ENCODE data around the gene MAEA.

Gene MAEA

DNA sequence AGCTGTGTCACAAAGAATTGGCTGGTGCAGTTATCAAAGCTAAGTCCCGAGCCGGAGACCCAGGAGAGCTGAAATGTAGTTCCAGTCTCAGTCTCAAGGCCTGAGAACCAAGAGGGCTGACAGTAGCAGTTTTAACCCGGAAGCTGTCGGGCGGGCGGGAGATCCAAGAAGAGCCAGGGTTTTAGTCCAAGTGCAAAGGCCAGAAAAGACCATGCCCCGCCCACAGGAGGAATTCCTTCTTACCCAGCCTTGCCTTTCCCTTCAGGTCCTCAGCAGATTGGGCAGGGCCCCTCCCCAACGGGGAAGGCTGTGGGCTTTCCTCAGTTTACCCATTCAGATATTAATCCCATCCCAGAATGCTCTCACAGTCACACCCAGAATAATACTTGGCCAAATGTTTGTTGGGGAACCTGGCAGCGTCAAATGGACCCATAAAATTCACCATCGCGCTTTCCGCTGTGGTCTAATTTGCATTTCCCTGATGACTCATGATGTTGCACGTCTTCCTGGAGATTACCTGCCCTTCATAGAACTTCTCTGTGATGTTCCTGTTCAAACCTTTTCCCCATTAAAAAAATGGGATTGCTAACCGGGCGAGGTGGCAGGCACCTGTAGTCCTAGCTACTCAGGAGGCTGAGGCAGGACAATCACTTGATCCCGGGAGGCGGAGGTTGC lies 16.2 kb downstream of the MAEA start:
- DNase-seq: no peak

DNA sequence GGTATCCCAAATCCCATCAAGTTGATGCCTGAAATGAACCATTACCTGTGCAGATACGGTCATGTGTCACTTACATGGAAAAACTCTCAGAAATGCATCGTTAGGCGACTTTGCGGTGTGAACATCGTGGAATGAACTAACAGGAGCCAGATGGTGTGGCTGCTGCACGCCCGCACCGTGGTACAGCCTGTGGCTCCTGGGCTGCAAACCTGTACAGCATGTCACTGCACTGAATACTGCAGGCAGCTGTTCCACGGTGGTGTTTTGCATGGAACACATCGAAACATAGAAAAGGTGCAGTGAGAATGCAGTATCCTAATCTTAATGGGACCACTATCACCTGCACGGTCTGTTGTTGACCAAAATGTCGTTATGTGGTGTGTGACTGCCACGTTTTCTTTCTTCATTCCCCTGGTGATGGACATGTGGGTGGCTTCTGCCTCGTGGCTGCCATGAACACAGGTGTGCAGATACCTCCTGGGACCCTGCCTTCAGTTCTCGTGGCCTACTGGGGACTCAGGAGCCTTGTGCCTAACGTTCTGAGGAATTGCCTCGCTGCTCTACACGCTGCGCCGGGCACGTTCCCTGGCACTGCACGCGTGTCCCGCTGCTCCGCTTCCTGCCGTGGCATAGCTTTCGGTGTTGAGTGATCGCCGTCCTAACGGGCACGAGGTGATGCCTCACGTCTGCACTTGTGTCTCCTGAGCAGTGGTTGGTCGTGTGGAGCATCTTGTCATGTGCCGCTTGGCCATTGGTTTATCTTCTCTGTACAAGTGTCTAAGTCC lies 18.5 kb downstream of the MAEA start:
- no peak for DNase-seq

DNA sequence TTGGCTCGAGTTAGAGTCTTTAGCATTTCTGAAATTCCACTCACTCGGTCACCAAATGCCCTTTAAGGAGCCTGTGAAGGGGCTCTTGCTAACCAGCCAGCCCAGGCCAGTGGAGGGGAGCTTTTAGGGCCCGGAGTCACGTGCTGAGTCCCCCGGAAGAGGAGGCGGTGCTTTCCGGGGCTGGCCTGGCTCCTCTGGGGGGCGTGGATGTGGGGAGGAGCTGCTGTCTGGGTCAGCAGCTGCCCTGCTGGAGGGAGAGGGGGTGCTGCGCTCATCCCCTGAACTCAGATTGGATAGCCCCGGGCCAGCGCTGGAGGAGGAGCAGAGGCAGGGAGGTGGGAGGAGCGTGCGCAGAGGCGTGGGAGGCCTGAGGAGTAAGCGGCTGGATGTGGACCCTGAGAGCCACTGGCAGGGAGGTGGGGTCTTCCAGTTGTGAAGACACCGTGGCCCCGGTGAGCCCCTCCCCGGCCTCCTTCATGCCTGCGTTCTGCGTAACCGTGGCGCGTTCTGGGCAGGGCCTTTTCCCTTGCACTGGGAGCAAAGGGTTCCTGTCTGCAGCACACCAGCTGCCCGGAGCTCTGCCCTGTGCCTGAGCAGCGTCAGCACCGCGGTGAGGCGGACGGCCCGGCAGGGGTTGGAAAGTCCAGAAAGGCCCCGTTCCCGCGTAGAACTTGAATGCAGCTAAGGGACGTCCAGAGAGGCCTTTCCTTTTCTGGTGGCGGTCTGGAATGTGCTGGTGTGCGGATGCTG lies 19.7 kb downstream of the MAEA start:
- no peak for DNase-seq

DNA sequence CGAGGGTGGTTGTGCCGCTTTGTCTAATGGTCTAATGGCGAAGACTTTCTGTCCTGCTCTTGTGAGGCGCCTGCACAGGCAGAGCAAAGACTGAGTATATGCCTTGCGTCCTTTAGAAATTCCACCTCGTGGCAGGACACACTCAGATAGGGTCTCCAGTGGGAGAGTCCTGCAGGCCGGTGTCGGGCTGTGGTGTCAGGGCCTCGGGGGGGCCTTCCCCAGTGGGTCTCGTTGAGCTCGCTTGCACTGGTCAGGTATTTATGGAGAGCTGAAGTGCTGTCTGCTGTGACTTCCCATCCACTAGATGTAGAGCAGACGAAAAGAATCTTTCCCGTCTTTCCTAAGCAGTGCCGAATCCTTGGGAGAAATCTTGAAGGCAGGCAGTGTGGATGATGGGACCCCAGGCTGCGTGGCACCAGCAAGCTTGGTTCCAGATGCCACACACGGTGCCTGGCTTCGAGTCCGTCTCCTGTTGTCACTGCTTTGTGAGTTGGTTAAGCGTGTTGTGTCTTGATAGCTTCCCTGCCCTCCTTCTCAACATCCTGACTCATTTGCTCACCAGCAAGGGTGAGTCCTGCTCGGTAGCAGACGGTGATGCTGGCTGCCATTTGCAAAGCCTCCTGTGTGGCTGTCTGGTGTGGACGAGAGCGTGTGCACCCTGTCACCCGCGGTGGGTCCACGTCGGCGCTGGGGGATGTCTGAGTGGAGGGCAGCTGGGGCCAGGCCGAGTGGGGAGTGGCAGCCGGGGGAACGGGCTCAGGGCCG lies 20.5 kb downstream of the MAEA start:
- no peak for DNase-seq

DNA sequence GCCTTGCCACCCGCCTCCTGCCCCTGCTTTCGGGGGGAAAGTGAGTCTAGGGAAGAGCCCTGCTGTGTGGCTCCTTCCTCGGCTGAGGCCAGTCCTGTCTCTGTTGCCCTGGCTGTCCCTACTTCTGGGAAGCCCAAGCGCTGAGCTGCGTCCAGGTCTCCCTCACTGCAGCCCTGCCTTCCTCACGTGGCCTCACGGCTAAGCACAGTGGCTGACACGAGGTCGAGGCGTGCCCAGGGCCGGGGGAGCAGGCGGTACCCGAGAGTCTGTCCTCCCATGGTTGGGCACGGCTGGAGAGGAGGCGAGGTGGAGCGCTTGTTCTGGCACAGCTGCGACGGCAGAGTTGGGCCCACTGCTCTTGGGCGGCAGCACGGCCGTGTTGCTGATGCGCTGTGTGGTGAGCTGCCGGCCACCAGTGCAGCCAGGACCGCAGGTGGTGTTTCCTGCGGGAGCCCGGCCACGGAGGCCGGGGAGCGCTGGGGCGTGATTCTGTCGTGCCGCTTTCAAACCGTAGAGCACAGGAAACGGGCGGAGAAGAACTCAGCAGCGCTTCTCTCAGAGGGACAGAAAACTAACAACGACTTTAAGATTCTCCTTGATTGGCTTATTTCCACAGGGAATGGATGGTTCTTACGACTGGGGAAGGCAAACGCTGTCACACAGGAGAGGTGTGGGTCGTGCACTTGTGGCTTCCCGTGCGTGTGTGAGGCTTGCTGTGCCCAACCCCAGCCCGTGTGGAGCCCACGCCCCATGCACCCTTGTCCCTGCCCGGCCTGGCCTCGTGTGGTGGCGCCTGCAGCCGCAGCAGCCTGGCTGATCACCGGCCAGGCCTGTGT lies 21.3 kb downstream of the MAEA start:
- no peak for DNase-seq

DNA sequence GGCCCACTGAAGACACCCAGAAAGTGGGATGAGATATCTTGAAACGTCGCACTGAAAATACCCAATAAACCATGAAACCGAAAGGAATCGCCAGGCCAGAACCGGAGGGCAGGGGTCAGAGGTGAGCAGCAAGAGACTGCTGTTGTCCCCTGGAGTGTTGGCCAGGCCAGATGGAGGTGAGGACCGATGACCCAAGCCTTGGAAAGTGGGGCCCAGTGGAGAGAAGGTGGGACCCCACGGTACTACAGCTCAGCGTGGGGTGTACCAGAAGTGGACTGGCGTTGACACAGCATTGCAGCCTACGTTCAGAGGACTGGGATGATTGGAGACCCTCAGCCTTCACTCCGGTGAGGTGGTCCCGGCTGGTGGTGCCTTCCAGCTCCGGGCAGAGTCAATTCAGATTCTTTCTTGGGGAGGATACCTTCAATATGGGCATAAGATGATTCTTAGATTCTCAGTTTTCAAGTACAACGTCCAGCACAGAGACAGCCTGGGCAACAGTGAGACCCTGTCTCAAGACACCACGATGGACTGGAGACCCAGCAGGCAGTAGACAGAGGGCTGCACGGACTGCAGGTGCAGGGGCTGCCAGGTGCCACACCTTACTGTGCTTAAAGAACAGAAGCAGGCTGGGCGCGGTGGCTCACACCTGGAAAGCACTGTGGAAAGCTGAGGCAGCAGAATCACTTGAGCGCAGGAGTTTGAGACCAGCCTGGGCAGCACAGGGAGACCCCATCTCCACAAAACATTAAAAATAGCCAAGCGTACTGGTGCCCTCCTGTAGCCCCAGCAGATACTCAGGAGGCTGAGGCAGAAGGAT lies 23.3 kb downstream of the MAEA start:
- no peak for DNase-seq

DNA sequence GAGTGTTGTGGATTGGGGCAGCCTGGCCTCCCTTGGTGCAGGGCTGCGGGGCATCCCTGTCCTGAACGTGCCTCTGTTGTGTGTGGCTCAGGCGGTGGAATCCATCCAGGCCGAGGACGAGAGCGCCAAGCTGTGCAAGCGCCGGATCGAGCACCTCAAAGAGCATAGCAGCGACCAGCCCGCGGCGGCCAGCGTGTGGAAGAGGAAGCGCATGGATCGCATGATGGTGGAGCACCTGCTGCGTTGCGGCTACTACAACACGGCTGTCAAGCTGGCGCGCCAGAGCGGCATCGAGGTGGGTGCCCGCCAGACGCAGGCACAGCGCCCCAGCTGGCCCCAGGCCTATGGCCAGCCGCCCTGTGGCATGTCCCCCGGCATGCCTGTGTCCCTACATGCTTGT lies 25.6 kb downstream of the MAEA start:
- DNase-seq: no peak

DNA sequence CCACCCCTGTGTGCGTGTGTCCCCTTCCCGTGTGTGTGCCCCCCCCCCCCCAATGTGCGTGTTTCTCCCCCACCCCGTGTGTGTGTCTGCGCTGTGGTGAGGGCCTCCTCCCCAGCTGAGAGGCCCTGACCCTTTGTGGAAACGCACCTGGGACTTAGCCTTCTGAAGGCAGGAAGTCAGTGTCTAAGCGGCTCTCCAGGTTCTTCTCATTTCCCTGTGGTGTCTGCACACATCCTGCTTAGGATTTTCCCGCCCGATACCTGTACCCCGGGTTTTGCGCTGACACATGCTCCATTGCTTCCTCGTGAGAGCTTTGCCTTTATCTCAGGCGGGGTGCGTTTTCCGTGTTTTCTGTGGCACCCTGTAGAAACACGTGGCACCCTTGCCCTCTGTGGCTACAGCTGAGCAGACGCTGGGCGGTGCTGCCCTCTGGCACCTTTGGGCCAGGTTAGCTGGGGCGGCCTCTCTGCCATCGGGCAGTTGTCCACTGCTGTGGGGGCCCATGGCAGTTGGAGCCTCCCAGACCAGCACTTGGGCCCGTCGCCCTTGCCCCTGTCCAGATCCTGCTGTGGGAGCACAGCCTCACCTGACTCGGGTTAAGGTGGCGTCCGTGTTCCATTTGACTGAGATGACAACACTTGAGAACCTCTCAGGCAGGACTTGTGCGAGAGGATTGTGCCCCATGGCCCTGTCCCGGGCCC lies 26.3 kb downstream of the MAEA start:
- DNase-seq: no peak

DNA sequence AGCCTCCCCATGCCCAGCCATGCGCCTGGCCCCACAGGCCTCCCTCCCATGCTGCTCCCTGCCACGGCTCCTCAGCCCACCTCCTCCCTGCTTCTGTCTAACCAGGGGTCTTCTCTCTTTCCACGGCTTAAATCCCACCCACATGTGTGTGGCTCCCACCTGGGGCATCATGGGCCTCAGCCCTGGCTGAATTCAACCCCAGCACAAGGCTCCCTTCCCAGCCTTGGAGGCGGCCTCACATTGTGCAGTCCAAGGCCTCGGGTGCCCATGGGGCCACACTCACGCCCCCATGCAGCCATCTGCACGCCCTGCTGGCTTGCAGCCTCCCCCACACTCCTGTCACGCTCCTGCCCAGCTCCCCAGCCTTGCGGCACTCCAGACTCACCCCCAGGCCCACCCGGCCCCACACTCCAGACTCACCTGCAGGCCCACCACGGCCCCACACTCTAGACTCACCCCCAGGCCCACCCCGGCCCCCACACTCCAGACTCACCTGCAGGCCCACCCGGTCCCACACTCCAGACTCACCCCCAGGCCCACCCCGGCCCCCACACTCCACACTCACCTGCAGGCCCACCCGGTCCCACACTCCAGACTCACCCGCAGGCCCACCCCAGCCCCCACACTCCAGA lies 27.0 kb downstream of the MAEA start:
- DNase-seq: no peak

DNA sequence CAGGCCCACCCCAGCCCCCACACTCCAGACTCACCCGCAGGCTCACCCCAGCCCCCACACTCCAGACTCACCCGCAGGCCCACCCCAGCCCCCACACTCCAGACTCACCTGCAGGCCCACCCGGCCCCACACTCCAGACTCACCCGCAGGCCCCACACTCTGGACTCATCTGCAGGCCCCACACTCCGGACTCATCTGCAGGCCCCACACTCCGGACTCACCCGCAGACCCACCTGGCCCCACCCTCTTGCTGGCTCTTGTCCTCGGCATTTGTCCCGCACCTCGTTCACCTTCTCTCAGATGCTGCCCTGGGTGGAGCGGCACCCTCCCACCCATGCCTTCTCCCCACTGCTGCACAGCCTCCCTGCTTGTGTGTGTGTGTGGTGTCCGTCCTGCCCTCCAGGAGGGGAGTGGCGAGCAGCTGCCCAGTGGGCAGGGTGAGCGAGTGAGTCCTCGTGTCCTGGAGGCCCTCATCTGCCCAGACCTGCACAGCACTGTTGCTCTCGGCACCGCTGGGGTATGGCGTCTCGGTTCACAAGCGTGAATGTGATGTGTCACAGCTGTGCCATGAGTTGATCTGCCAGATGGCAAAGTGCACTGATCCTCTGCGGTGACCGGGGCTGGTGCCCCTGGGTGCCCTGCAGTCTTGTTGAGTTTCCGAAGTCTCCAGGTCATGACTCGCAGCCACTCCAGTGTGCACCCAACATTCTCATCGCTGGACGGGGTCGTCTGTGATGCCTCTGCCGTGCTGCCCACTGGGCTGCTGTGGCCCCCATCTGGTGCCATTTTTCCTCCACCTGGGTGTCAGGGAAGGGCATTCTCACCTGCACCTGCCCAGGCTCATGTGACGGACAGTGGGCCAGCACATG lies 27.7 kb downstream of the MAEA start:
- DNase-seq: no peak

DNA sequence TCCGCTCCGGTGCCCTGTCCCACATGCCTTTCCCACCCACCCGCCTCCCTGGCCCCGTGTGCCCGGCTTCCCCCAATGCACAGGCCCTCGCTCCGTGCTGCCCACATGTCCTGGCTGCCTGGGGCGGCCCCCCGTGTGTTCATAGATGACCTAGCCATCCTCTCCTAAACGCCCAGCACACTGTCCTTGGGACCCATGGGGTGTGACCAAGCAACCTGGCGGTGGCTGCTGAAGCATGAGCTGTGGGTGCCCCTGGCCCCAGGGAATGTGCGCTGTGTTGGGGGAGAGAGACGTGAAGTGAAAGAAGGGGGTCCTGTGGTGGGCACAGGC lies 28.3 kb downstream of the MAEA start:
- no peak for DNase-seq

DNA sequence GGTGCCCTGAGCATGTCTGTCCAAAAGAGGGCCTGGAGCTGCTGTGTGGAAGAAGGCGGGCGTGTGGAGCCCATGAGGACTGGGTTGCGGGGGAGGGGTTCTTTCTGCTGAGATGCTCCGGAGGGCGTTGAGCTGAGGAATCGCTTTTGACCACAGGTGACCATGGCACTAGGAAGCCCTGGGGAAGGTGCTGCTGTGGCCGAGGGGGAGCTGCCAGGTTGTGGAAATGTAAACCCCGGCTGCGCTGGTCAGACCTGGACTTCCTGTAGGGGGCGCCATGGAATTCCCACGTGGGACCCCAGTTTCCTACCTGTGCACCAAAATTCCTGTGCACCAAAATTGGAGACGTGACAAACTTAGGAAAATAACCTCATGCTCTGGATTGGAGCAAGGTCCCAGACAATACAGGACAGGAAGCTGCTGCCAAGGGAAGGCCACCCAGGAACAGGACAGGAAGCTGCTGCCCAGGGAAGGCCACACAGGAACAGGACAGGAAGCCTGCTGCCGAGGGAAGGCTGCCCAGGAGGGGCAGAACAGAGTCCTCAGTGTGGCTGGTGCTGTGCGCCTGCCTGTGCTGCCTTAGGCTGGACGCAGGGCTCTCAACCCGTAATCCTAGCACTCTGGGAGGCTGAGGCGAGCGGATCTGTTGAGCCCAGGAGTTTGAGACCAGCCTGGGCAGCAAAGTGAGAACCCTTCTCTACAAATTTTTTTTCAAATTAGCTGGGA lies 29.0 kb downstream of the MAEA start:
- no peak for DNase-seq

DNA sequence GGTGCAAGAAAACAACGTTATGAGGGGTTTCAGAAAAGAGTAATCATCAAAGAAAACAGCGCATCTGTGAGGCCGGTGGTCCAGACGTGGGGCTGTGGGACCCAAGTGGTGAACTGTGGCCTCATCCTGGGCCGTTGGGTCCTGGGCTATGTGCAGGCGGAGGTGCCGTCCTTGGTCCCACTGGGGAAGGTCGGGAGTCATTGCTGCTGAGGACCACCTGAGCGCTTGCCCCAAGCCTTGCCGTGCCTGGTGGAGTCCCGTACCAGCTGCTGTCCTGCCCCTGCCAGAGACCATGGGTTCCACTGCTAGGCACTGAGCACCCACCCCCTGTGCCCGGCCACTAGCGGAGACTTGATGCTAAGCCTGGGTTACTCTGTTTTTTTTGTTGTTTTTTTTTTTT lies 31.8 kb downstream of the MAEA start:
- DNase-seq: no peak

DNA sequence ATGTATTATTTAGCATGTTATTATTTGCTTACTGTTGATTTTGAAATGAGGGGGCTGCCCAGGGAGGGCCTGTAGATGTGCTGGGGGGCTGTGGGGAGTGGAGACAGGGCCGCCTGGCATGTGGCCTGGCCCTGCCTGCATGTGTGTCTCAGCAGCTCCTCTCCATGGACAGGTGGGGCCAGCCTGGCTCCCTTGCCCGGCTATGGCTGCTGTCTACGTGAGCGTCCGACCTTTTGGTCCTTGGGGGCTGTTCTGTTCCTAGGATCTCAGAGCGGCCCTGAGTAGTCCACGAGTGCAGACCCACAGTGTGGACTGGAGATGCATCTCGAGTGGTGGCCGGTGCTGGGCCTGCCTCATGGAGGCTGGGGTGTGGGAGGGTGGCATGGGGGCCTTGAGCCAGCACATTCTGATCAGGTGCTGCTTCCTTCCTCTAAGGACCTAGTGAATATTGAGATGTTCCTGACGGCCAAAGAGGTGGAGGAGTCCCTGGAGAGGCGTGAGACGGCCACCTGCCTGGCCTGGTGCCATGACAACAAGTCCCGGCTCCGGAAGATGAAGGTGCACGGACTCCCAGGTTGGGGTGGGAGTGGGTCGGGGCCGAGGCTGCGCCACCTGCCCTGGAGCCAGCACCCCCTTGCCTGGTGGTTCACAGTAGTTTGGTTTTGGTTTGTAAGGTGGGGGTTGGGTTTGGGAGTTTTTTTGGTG lies 32.4 kb downstream of the MAEA start:
- no peak for DNase-seq

DNA sequence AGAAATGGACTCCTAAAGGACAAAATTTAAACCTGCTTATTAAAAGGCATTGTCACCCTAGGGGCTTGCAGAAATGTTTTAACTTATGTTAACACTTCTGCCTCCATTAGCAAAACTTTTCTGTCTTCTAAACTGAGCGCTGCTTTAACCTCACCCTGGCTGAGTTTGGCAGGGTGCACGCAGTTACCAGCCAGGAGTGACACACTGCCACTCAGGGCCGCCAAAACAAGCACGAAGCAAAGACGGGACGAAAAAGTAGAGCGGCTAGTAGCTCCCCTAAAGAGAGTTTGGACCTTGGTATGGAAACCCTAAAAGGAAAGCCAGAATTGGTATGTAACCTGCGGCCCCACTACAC lies 33.6 kb downstream of the MAEA start:
- no peak for DNase-seq

DNA sequence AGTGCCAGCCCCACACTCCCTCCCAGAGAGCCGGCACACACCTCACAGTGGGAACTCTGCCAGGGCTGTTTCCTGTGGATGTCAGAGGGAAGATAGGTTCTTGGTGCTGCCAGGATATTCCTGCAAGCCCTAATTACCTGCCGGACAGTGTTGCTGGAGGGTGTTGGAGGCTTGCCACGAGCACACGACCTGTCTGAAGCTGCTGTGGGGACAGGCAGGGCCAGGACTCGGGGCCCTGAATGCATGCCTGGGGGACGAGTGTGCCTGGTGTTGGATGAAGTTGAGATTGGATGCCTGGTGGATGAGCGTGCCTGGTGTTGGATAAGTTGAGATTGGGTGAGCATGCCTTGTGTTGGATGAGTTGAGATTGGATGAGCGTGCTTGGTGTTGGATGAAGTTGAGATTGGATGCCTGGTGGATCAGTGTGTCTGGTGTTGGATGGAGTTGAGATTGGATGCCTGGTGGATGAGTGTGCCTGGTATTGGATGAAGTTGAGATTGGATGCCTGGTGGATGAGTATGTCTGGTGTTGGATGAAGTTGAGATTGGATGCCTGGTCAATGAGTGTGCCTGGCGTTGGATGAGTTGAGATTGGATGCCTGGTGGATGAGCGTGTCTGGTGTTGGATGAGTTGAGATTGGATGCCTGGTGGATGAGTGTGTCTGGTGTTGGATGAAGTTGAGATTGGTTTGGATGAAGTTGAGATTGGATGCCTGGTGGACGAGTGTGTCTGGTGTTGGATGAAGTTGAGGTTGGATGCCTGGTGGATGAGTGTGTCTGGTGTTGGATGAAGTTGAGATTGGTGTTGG lies 34.1 kb downstream of the MAEA start:
- no peak for DNase-seq
